ENCODE data around the gene CD46. TPM values are rescaled to one million over a fixed set of nuclear protein-coding genes. Genes with fewer than 3 reads are reported as not detected.

Gene CD46
- total RNA-seq, 1 experiment from 2014 or later, result 62.1 TPM

DNA sequence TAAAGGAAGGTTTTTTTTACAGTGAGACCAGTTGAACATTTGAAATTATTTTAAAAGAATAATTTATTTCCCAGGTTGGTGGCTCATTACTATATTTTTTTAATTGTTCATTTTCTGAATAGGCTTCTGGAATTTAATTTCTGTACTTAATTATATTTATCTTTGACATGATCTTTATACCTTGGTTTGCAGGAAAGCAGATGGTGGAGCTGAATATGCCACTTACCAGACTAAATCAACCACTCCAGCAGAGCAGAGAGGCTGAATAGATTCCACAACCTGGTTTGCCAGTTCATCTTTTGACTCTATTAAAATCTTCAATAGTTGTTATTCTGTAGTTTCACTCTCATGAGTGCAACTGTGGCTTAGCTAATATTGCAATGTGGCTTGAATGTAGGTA lies 41.5 kb downstream of the CD46 start:
- Histone ChIP-seq H3K27me3 (replicated peaks) (no peaks in the 10 kb centered on the region), H3K36me3 (peaks cover 7% of the 10 kb centered on the region; the same call in 1 of the 2 replicates), H3K4me1 (replicated peaks) (peaks cover 3% of the 10 kb centered on the region; the same call in 1 of the 2 replicates), H3K9me3 (replicated peaks) (no peaks in the 10 kb centered on the region), H3K4me3 (no peak overlapping the region), H3K27ac (no peak overlapping the region)
- no peak for DNase-seq (ENCODE audit: low read depth in 1 of 2, low spot score in 2 of 2)

DNA sequence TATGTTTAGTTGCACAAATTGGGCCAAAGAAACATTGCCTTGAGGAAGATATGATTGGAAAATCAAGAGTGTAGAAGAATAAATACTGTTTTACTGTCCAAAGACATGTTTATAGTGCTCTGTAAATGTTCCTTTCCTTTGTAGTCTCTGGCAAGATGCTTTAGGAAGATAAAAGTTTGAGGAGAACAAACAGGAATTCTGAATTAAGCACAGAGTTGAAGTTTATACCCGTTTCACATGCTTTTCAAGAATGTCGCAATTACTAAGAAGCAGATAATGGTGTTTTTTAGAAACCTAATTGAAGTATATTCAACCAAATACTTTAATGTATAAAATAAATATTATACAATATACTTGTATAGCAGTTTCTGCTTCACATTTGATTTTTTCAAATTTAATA lies 43.0 kb downstream of the CD46 start:
- no peaks in the 10 kb centered on the region for H3K27me3 ChIP-seq (replicated peaks)
- H3K36me3 ChIP-seq, result peaks cover 7% of the 10 kb centered on the region; the same call in 1 of the 2 replicates
- no peaks in the 10 kb centered on the region for H3K9me3 ChIP-seq (replicated peaks)
- no peak for DNase-seq (ENCODE audit: low read depth in 1 of 2, low spot score in 2 of 2)
- H3K4me1 ChIP-seq (replicated peaks), result no peaks in the 10 kb centered on the region; the same call in 1 of the 2 replicates
- no peak overlapping the region for H3K4me3 ChIP-seq
- no peak overlapping the region for H3K27ac ChIP-seq

DNA sequence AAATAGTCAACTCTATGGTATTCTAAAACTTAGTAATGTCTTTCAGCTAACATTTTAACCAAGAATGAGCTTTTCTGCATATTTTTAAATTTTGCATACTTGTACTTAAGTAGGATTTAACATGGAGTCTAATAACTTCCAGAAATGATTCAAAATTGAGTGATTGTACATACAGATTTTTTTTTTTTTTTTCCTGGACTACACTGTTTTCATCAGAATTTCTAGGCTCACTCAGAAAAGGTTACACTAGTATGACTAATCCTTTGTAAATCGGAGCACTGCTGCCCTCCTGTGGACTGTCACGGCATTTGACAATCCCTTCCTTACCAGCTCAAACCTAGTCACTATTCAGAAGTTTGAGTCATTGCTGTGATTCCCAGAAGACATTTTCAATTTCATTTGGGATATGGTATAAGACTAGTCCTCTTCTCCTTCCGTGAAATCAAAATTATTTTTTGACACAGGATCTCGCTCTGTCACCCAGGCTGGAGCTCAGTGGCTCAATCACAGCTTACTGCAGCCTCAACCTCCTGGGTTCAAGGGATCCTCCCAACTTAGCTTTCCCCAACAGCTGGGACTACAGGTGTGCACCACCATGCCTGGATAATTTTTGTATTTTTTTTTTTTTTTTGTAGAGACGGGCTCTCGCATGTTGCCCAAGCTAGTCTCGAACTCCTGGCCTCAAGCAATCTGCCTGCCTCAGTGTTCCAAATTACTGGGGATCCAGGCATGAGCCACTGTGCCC lies 45.5 kb downstream of the CD46 start:
- Histone ChIP-seq H3K36me3 (peaks cover 7% of the 10 kb centered on the region; the same call in 1 of the 2 replicates), H3K4me1 (replicated peaks) (no peaks in the 10 kb centered on the region; the same call in 1 of the 2 replicates), H3K27ac (no peak overlapping the region), H3K9me3 (replicated peaks) (no peaks in the 10 kb centered on the region), H3K27me3 (replicated peaks) (no peaks in the 10 kb centered on the region), H3K4me3 (no peak overlapping the region)
- peak; percentile 65 to 82 for DNase-seq (ENCODE audit: low read depth in 1 of 2, low spot score in 2 of 2)

DNA sequence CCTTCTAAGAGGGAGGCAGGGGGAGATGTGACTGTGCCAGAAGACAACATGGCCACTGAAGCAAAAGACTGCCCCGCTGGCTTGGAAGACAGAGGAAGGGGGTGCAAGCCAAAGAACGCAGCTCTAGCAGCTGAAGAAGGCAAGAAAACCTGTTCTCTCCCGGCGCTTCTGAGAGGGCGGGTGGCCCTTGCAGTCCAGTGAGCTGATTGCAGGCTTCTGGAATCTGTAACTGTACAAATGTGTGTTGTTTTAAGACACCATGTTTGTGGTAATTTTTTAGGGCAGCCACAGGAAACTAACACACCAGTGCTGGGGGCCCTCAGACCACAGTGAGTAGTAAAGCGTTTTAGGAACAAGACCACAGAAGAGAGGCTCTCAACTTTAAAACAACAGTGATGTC lies 47.0 kb downstream of the CD46 start:
- H3K4me3 ChIP-seq, result no peak overlapping the region
- no peaks in the 10 kb centered on the region for H3K9me3 ChIP-seq (replicated peaks)
- H3K36me3 ChIP-seq, result peaks cover 4% of the 10 kb centered on the region; the same call in 1 of the 2 replicates
- H3K27me3 ChIP-seq (replicated peaks), result no peaks in the 10 kb centered on the region
- DNase-seq (ENCODE audit: low read depth in 1 of 2, low spot score in 2 of 2), result peak in 1 of 2 experiments; percentile 21
- no peak overlapping the region for H3K27ac ChIP-seq
- no peaks in the 10 kb centered on the region; the same call in none of the 2 replicates for H3K4me1 ChIP-seq (replicated peaks)

DNA sequence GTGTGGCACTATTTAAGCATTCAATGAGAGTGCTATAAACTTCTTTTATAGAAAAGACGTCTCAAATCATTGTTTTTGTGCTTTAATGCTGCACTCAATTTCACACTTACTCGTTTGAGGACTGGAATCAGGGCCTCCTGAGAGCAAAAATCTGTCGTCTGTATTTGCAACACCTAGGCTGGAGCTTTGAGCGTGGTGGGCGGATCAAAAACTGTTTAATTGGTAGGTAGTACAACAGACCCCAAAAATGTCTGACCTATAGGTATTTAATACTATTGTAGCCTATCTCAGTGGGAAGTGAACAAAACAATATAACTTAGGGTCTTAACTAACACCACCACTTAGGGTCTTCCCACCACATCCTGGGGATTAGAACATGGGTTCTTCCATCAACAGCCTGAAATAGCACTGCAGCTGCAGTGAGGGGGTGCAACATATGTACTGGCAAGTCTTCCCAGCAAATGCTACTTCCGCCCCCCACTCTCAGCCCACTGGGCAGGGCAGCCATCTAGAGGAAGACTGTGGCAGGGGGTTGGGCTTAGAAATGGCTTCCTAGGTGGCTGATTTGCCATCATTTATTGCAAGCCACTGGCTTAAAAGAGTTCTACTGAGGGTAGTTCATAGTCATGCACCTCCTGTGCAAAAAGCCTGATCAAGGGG lies 48.3 kb downstream of the CD46 start:
- Histone ChIP-seq H3K4me1 (replicated peaks) (no peaks in the 10 kb centered on the region; the same call in none of the 2 replicates), H3K27me3 (replicated peaks) (no peaks in the 10 kb centered on the region), H3K36me3 (peaks cover 4% of the 10 kb centered on the region), H3K4me3 (no peak overlapping the region), H3K9me3 (replicated peaks) (no peaks in the 10 kb centered on the region), H3K27ac (no peak overlapping the region)
- no peak for DNase-seq (ENCODE audit: low read depth in 1 of 2, low spot score in 2 of 2)

DNA sequence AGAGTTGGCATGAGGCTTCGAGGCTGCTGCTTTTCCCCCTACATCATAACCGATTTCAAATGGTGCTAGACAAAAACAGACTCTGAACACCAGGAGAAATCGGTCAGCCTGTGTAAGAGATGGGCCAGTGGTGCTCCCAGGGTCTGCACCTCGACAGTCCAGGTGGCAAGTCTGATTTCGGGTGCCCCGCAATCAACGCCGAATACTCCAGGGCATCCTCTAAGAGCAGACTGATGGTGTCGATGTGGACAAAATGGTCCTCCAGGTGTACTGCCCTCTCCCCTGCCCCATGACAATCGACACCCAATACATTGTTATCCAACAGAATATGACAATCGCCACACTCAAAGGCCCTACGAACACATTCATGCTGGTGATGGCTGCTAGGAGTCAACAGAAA lies 50.0 kb downstream of the CD46 start:
- DNase-seq (ENCODE audit: low read depth in 1 of 2, low spot score in 2 of 2), result no peak
- Histone ChIP-seq H3K36me3 (peaks cover 7% of the 10 kb centered on the region), H3K4me3 (no peak overlapping the region), H3K27me3 (replicated peaks) (no peaks in the 10 kb centered on the region), H3K4me1 (replicated peaks) (peaks cover 14% of the 10 kb centered on the region), H3K9me3 (replicated peaks) (no peaks in the 10 kb centered on the region), H3K27ac (no peak overlapping the region)

DNA sequence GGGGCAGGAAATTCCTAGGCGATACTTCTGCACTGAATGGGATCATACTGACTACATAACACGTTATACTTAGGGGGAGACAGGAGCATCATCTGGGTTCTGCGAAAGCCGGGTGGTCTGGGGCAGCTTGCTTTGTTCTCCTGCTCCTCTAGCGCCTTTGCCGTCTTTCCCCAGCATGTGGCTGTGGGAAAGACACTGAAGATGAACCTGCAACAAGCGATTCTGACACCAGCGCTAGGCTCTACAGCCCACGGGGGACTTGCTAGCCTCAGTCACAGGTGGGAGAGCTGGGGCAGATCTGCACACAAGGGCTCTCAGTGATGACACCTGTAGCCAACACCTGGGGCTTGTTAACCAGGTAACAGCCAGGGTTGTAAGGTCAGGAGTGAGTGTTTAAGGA lies 51.8 kb downstream of the CD46 start:
- H3K4me1 ChIP-seq (replicated peaks), result peaks cover 14% of the 10 kb centered on the region
- no peaks in the 10 kb centered on the region for H3K9me3 ChIP-seq (replicated peaks)
- H3K27ac ChIP-seq, result no peak overlapping the region
- H3K27me3 ChIP-seq (replicated peaks), result no peaks in the 10 kb centered on the region
- H3K4me3 ChIP-seq, result no peak overlapping the region
- peaks cover 7% of the 10 kb centered on the region for H3K36me3 ChIP-seq
- no peak for DNase-seq (ENCODE audit: low read depth in 1 of 2, low spot score in 2 of 2)

DNA sequence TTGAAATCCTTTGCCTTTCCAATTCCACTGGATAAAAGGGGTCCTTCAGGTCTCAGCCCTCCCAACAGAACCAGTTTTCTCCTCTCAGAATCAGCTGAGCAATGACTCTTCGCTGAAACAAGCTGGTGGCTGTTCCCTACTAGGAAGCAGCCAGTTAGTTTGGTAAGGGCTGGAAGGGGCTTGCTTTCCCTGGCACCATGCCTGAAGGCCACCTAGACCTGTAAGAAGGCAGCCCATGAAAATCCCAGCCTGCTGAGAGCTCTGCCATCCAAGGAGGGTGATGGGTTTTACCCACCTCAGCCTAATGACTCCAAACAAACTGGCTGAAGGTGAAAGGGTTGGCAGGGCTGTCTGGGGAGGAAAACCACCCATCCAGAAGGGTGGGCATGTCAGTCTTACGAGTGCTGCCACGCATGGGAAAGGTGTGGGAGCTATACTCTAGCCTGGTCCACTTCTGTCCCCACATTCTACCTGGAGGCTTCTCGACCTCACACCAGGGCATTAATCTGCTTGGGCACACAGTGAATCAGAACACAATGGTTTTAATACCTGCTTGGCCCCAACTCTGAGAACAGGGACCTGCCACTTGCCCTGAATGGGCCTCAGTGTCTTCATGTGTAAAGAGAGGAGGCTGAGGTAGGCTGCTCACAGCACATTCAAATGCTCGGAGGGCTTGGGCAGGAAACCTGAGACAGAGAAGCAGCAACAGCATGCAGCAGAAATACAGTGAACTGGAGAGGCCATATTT lies 53.0 kb downstream of the CD46 start:
- peaks cover 14% of the 10 kb centered on the region for H3K4me1 ChIP-seq (replicated peaks)
- H3K36me3 ChIP-seq, result peaks cover 7% of the 10 kb centered on the region; the same call in 1 of the 2 replicates
- no peaks in the 10 kb centered on the region for H3K27me3 ChIP-seq (replicated peaks)
- H3K27ac ChIP-seq, result no peak overlapping the region; the same call in 1 of the 2 replicates
- H3K9me3 ChIP-seq (replicated peaks), result no peaks in the 10 kb centered on the region
- DNase-seq (ENCODE audit: low read depth in 1 of 2, low spot score in 2 of 2), result no peak
- H3K4me3 ChIP-seq, result no peak overlapping the region

DNA sequence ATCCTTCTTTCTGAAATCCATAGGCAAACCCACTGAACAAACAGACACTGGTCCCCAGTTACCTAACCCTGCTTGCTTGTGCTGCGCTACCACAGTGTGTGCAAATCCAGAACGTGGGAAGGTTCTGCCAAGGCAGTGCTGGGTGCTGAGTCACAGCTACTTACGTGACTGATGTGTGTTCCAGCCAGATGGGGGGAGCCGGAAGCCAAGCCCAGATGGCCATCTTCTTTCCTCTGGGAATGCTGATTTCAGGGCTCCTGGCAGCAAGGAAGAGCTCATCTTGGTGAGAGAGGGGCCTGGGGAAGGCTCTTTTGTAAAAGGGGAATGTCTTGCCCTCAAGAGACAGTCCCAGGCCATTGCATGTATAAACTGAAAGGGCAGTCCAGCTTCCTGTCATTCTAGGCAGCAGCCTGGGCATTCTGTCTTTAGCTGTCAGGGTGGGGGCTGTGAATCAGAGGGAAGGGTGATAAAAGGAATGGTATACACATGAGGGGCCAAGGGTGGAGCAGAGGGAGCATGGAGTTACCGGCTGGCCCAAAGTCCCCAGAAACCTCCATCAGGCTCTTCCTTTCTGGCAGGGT lies 54.1 kb downstream of the CD46 start:
- peaks cover 7% of the 10 kb centered on the region; the same call in 1 of the 2 replicates for H3K36me3 ChIP-seq
- no peaks in the 10 kb centered on the region for H3K9me3 ChIP-seq (replicated peaks)
- H3K4me1 ChIP-seq (replicated peaks), result peaks cover 14% of the 10 kb centered on the region
- H3K4me3 ChIP-seq, result no peak overlapping the region
- peak overlapping the region; percentile 80 for H3K27ac ChIP-seq
- DNase-seq (ENCODE audit: low read depth in 1 of 2, low spot score in 2 of 2), result peak; percentile 64 to 79
- no peaks in the 10 kb centered on the region for H3K27me3 ChIP-seq (replicated peaks)

DNA sequence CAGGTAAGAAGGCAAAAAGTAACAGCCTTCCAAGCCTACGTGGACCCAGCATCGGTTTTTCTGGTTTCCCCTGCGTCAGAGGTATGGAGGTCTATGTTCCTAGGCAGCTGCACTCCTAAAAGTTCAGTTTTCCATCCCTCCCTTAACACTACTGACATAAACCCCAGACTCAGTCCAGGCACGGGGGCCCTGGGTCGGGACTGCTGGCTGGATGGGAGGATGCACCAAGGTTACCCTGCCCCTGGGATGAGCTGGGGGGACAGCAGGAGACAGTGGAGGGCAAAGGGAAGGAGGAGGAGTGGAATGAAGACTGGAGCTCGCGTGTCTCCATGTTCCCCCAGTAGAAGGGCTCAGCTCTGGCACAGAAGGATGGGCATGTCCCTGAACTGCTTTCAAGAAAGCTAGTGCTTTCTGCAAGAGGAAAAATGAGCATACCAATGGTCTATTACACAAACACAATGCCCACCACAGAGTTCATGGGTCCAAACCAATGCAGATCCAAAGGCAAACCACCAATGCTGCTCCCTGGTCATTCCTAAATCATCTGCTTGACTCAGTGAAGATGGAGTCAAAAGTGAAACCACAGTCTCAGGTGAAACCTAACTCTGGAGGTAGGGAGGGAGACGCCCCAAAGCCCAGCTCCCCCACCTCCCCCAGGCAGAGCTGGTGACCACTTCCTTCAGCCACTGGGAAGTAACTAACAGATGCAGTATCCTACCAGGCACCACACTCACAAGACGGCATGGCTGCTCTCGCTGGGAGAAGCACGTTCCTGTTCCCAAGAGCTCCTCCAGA lies 54.9 kb downstream of the CD46 start:
- Histone ChIP-seq H3K9me3 (replicated peaks) (no peaks in the 10 kb centered on the region), H3K27ac (peak overlapping the region; percentile 80), H3K27me3 (replicated peaks) (no peaks in the 10 kb centered on the region), H3K4me3 (no peak overlapping the region), H3K36me3 (peaks cover 7% of the 10 kb centered on the region; the same call in 1 of the 2 replicates), H3K4me1 (replicated peaks) (peaks cover 14% of the 10 kb centered on the region)
- no peak for DNase-seq (ENCODE audit: low read depth in 1 of 2, low spot score in 2 of 2)

DNA sequence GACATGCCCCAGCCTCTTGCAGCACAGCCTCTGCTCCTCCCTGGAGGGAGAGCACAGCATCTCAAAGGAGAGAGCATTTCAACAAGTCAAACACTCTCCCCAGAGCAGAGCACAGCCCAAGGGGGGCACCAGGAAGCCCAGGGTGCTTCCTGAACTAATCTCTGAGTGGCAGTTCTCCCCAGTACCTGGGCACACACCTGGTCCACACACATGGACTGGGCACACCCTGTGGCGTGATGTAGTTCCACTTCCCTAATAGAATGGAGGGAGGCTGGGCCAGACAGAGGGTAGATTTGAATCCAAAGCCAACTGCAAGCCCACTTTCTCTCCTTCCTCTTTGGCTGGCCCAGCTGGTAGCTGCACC lies 55.5 kb downstream of the CD46 start:
- DNase-seq (ENCODE audit: low read depth in 1 of 2, low spot score in 2 of 2), result no peak
- no peak overlapping the region for H3K27ac ChIP-seq
- peaks cover 7% of the 10 kb centered on the region; the same call in 1 of the 2 replicates for H3K36me3 ChIP-seq
- no peaks in the 10 kb centered on the region for H3K9me3 ChIP-seq (replicated peaks)
- H3K4me3 ChIP-seq, result no peak overlapping the region
- H3K4me1 ChIP-seq (replicated peaks), result peaks cover 14% of the 10 kb centered on the region
- H3K27me3 ChIP-seq (replicated peaks), result no peaks in the 10 kb centered on the region

DNA sequence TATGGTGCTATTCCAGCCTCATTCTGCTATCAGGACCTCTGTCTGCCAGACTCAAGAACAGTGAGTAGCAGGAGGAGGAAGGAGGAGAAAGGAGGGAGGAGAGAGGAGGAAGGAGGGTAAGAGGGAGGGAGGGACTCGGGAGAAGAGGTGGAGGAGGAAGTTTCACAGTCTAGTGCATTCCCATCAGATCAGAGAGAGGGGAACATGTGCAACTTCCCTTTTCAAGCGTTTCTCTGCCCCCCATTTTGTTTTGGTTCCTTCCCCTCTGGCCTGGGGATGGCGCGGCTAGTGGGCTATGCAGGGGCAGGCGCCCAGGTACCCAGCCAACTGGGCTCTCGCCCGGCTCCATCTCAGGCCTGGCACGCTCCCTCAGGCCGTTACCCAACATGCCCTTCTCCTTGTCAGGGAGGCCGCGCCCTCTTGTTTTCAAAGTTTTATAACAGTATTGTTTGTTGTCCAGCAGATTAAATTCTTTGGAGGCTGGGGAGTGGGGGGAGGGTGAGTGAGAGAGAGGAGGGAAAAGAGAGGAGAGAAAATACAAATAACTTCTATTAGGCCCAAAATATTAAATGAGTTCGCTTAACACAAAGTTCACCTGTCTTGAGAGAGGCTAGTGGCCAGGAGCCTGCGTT lies 56.0 kb downstream of the CD46 start:
- Histone ChIP-seq H3K27me3 (replicated peaks) (no peaks in the 10 kb centered on the region), H3K27ac (no peak overlapping the region), H3K36me3 (peaks cover 7% of the 10 kb centered on the region; the same call in 1 of the 2 replicates), H3K4me3 (no peak overlapping the region), H3K4me1 (replicated peaks) (peaks cover 14% of the 10 kb centered on the region), H3K9me3 (replicated peaks) (no peaks in the 10 kb centered on the region)
- no peak for DNase-seq (ENCODE audit: low read depth in 1 of 2, low spot score in 2 of 2)
